Measurements from ENCODE around the gene SHISAL2A. TPM values are rescaled to one million over a fixed set of nuclear protein-coding genes. Genes with fewer than 3 reads are reported as not detected.

The SHISAL2A gene
- total RNA-seq, 1 experiment from 2014 or later = 0.90 TPM

DNA sequence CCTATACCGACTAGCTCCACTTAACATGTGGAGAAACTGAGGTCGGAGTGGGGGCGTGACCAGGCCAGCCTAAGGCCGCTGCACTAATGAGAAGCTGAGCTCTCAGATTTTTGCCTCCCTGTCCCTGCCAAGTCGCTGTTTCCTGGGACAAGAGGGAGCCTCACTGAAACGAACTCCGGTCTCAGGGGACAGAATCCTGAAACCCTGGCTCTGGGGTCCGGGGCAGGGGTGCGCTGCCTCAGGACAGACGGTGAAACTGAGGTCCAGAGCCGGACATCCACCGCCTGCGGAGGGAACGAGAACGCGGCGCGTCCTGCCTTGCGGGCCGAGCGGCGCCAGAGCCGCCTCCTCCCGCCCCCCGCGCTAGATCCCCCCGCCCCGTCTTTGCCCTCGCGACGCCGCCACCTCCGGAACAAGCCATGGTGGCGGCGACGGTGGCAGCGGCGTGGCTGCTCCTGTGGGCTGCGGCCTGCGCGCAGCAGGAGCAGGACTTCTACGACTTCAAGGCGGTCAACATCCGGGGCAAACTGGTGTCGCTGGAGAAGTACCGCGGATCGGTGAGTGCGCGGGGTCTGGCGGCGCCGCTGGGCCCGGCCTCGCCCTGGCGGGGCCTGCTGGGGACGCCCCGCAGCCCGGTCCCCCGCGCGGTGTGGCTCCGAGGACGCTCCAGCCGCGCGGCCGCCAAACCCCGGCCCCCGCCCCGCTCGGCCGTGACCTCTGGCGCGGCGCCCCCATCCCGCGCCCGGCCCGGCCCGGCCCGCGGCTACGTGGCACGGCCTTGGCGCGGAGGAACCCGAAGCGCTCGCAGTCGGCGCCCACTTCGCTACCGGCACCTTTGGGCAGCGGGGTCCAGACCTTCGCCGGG, 30.7 kb upstream of the SHISAL2A start, which contains the start of gene GPX7:
Gene GPX7 (plus strand): TSS at position 381 of the 865 bp plus-strand sequence. CDS start 39 bp downstream, at position 420.
- H3K4me1 Mint-ChIP-seq = peaks cover 13 to 16% of the 10 kb centered on the region in 2 experiments
- peaks cover 44% of the 10 kb centered on the region for H3K27me3 Mint-ChIP-seq (ENCODE audit: low read depth)
- H3T11ph ChIP-seq (ENCODE audit: low read length) = no peak within 1 kb of the TSS
- no peak within 1 kb of the TSS for H2BK15ac ChIP-seq (ENCODE audit: low read depth, low read length)
- H2BK12ac ChIP-seq (ENCODE audit: insufficient read length, low read depth, low read length) = no peak within 1 kb of the TSS
- H3K9me3 ChIP-seq (ENCODE audit: control insufficient read depth, low read depth, low read length) = no peaks in the 10 kb centered on the region
- no peaks in the 10 kb centered on the region for H3K79me2 ChIP-seq (ENCODE audit: insufficient read depth, low read length)
- H3K18ac ChIP-seq (ENCODE audit: insufficient read length, low read depth, low read length) = peak within 1 kb of the TSS; percentile 94
- no peak within 1 kb of the TSS for H4K5ac ChIP-seq (ENCODE audit: insufficient read length, low read depth, low read length)
- peak within 1 kb of the TSS; percentile 66 for H3K9ac ChIP-seq (ENCODE audit: extremely low read depth, insufficient read length, low read length)
- no peak within 1 kb of the TSS for H3K56ac ChIP-seq (ENCODE audit: insufficient read length, low read depth, low read length)
- no peaks in the 10 kb centered on the region for H3K9me3 Mint-ChIP-seq
- peak within 1 kb of the TSS; percentile 89 for H3K14ac ChIP-seq (ENCODE audit: insufficient read depth, low read length)
- H3K79me1 ChIP-seq (ENCODE audit: insufficient read depth, low read depth, low read length, poor library complexity, severe bottlenecking) = no peaks in the 10 kb centered on the region
- H3K23ac ChIP-seq (ENCODE audit: insufficient read length, low read depth, low read length) = no peak within 1 kb of the TSS
- no CpG with 5 or more reads among the region's 97 CpGs for WGBS (ENCODE audit: extremely low coverage, insufficient read length, low lambda C conversion rate)
- H4K20me1 ChIP-seq (ENCODE audit: control insufficient read depth, insufficient read depth, insufficient read length) = peaks cover 3% of the 10 kb centered on the region
- peak; percentile 51 for DNase-seq
- no peak within 1 kb of the TSS for H2BK120ac ChIP-seq (ENCODE audit: low read depth, low read length, poor library complexity, severe bottlenecking)
- H3K4me3 Mint-ChIP-seq = peak within 1 kb of the TSS; percentile 64 to 76
- no peak within 1 kb of the TSS for H3K27ac ChIP-seq (ENCODE audit: insufficient read length, low read depth, low read length)
- H4K91ac ChIP-seq (ENCODE audit: insufficient read length, low read depth, low read length) = no peak within 1 kb of the TSS
- peaks cover 13% of the 10 kb centered on the region; the same call in 1 of the 2 replicates for H3K27me3 ChIP-seq (ENCODE audit: insufficient read depth, low read length)
- peaks cover 7% of the 10 kb centered on the region for H3K23me2 ChIP-seq (ENCODE audit: insufficient read length, low read depth, low read length, poor library complexity, severe bottlenecking)
- no peaks in the 10 kb centered on the region; a peak in 1 of 7 replicates for H3K36me3 Mint-ChIP-seq (ENCODE audit: insufficient read depth in 1 of 3, low read depth in 3 of 3)
- H3K4me2 ChIP-seq (ENCODE audit: insufficient read depth, insufficient read length, low read length) = peak within 1 kb of the TSS; percentile 59
- H4K8ac ChIP-seq (replicated peaks; ENCODE audit: insufficient read length, low read depth, low read length) = no peak within 1 kb of the TSS
- no peak within 1 kb of the TSS for H2AK5ac ChIP-seq (ENCODE audit: insufficient read length, low read length)
- H3K4ac ChIP-seq (ENCODE audit: low read depth, low read length) = no peak within 1 kb of the TSS
- H2BK20ac ChIP-seq (ENCODE audit: low read depth, low read length, poor library complexity, severe bottlenecking) = no peak within 1 kb of the TSS
- H2AFZ ChIP-seq (ENCODE audit: low read length) = no peak within 1 kb of the TSS
- TF ChIP-seq, protein P1, sequence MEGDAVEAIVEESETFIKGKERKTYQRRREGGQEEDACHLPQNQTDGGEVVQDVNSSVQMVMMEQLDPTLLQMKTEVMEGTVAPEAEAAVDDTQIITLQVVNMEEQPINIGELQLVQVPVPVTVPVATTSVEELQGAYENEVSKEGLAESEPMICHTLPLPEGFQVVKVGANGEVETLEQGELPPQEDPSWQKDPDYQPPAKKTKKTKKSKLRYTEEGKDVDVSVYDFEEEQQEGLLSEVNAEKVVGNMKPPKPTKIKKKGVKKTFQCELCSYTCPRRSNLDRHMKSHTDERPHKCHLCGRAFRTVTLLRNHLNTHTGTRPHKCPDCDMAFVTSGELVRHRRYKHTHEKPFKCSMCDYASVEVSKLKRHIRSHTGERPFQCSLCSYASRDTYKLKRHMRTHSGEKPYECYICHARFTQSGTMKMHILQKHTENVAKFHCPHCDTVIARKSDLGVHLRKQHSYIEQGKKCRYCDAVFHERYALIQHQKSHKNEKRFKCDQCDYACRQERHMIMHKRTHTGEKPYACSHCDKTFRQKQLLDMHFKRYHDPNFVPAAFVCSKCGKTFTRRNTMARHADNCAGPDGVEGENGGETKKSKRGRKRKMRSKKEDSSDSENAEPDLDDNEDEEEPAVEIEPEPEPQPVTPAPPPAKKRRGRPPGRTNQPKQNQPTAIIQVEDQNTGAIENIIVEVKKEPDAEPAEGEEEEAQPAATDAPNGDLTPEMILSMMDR (conservative IDR thresholded peaks at IDR 0.05) = no peak
- H3K27ac Mint-ChIP-seq = peak within 1 kb of the TSS in 1 of 3 experiments; percentile 34; a peak in 2 of 7 replicates
- H3K4me1 ChIP-seq (ENCODE audit: insufficient read depth, low read length) = peaks cover 4% of the 10 kb centered on the region; the same call in 1 of the 2 replicates
- no peak within 1 kb of the TSS for H2BK5ac ChIP-seq (ENCODE audit: insufficient read length, low read length)

Measured in H9 (cell line).